BLaER1 treated with 17β-estradiol and CSF1 and Interleukin-3, amounts not matched to agents 10 nM and 100 nM (cell line): ENCODE data around the gene LPCAT3.

ENCODE experiments used
- H3K27ac ChIP-seq, 11 experiments: shearing (Covaris generic); formaldehyde crosslinking; 2 replicates each; pipeline ENCODE4 v1.8.1; 2022
- H3K27me3 ChIP-seq, 11 experiments: shearing (Covaris generic); formaldehyde crosslinking; 2 replicates each; pipeline ENCODE4 v1.8.1; 2022
- H3K36me3 ChIP-seq, 11 experiments: shearing (Covaris generic); formaldehyde crosslinking; 2 replicates each; pipeline ENCODE4 v1.8.1; 2022
- H3K4me1 ChIP-seq, 10 experiments: shearing (Covaris generic); formaldehyde crosslinking; 2 replicates each; pipeline ENCODE4 v1.8.1; 2022
- H3K4me2 ChIP-seq, 11 experiments: shearing (Covaris generic); formaldehyde crosslinking; 2 replicates each; pipeline ENCODE4 v1.8.1; 2022
- H3K4me3 ChIP-seq, 10 experiments: shearing (Covaris generic); formaldehyde crosslinking; 2 replicates each; pipeline ENCODE4 v1.8.1; 2022
- H3K9ac ChIP-seq, 11 experiments: shearing (Covaris generic); formaldehyde crosslinking; 2 replicates each; pipeline ENCODE4 v1.8.1; 2022
- H3K9me3 ChIP-seq, 11 experiments: shearing (Covaris generic); formaldehyde crosslinking; replicated peaks in 1 of 11; 2 replicates each; pipeline ENCODE4 v1.8.1; 2022
- H4K20me1 ChIP-seq, 11 experiments: shearing (Covaris generic); formaldehyde crosslinking; 2 replicates each; pipeline ENCODE4 v1.8.1; 2022
- Cebpa-rat ChIP-seq, 11 experiments: shearing (Covaris generic); IDR thresholded peaks; 2 replicates each; pipeline ENCODE4 v1.8.1; 2022

LPCAT3 gene

DNA sequence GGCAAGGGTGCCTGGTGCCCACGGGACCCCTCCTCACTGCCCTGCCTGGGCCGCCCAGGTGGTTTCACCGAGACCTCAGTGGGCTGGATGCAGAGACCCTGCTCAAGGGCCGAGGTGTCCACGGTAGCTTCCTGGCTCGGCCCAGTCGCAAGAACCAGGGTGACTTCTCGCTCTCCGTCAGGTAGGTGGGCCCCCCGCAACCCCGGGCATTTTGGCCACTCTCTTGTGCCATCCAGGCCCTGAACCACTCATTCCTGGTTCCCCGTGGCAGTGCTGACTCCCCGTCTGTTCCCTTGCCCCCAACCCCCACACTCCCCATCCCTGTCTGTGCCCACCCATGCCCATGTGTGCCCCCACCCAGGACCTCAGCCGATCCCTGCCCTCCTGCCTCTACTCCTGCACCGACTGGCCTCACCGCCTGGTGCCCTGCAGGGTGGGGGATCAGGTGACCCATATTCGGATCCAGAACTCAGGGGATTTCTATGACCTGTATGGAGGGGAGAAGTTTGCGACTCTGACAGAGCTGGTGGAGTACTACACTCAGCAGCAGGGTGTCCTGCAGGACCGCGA, 66.6 kb downstream of the LPCAT3 start:
- peaks cover 0 to 35% (median 11%) of the 10 kb centered on the region in 11 experiments; a peak in 12 of 22 replicates for H4K20me1 ChIP-seq
- H3K36me3 ChIP-seq = peaks cover 0 to 40% (median 21%) of the 10 kb centered on the region in 11 experiments; a peak in 17 of 22 replicates
- peaks cover 64 to 97% (median 83%) of the 10 kb centered on the region in 10 experiments for H3K4me1 ChIP-seq
- H3K27me3 ChIP-seq = no peaks in the 10 kb centered on the region
- peak overlapping the region; percentile 92 to 100 (median 99) for H3K4me2 ChIP-seq
- no peaks in the 10 kb centered on the region for H3K9me3 ChIP-seq
- peak overlapping the region; percentile 82 to 95 (median 93) for H3K27ac ChIP-seq
- peak overlapping the region; percentile 78 to 99 (median 86) for H3K4me3 ChIP-seq
- no peak for TF ChIP-seq Cebpa-rat (IDR thresholded peaks at IDR 0.05)
- peak overlapping the region; percentile 88 to 95 (median 92) for H3K9ac ChIP-seq

DNA sequence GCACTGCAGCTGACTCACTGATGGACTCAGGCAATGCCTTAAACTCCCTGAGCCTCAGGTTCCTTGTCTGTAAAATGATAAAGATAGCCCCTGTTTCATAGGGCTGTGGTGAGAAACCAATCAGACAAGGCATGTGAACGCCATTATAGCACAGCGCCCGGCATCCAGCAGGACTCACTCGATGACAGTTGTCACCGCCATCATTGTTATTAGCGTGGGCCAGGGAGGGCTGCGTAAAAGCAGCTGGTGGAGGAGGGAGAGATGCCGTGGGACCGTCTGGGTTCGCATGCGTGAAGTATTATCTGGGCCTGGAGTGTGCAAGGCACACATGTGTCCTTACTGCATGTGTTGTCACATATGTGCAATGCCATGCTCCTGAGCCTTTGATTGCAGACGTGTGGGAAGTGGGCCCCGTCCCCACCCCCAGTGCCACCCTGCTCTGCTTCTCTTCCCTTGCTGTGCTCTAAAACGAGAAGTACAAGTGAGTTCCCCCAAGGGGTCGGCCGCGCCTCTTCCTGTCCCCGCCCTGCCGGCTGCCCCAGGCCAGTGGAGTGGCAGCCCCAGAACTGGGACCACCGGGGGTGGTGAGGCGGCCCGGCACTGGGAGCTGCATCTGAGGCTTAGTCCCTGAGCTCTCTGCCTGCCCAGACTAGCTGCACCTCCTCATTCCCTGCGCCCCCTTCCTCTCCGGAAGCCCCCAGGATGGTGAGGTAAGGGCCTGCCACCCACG, 67.3 kb downstream of the LPCAT3 start, which contains the start of gene PTPN6:
PTPN6 (plus strand) TSS at position 546 of the 730 bp plus-strand sequence; CDS start at position 703, 157 bp downstream.
- peak within 1 kb of the TSS; percentile 88 to 95 (median 92) for H3K9ac ChIP-seq
- H3K27ac ChIP-seq = peak within 1 kb of the TSS; percentile 82 to 95 (median 93)
- H3K4me3 ChIP-seq = peak within 1 kb of the TSS; percentile 78 to 99 (median 86)
- H3K9me3 ChIP-seq = no peaks in the 10 kb centered on the region
- H3K4me1 ChIP-seq = peaks cover 64 to 97% (median 83%) of the 10 kb centered on the region in 10 experiments
- H3K36me3 ChIP-seq = peaks cover 0 to 33% (median 14%) of the 10 kb centered on the region in 11 experiments; a peak in 16 of 22 replicates
- no peaks in the 10 kb centered on the region for H3K27me3 ChIP-seq
- H4K20me1 ChIP-seq = peaks cover 0 to 28% (median 5%) of the 10 kb centered on the region in 11 experiments; a peak in 12 of 22 replicates
- peak in 6 of 11 experiments; percentile 20 to 82 (median 46); a peak in 6 of 22 replicates for TF ChIP-seq Cebpa-rat (IDR thresholded peaks at IDR 0.05)
- H3K4me2 ChIP-seq = peak within 1 kb of the TSS; percentile 92 to 100 (median 99)

DNA sequence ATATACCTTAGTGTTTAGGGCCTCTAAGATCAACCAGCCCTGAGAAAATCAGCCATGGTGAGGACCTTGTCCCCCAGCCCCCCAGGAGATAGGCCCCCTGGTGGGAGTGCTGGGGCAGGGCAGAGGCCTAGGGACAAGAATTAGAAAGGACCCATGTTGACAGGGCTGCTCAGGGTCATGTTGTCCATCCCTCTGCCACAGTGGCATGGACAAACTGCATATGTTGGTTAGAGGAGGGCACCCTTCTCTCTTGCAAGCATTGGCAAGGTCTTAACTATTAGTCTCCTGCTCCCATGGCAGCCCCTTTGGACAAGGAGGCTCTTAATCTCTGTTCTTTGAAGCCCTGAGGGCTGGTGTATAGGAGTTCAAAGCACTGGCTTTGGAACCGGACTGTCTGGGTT, 67.9 kb downstream of the LPCAT3 start:
- Histone ChIP-seq H3K4me2 (peak overlapping the region; percentile 92 to 100 (median 99)), H3K9ac (peak overlapping the region; percentile 88 to 95 (median 92); a peak in 19 of 22 replicates), H3K9me3 (no peaks in the 10 kb centered on the region), H3K4me3 (peak overlapping the region; percentile 78 to 99 (median 86); a peak in 17 of 20 replicates), H4K20me1 (peaks cover 0 to 22% (median 5%) of the 10 kb centered on the region in 11 experiments; a peak in 10 of 22 replicates), H3K27ac (peak overlapping the region; percentile 82 to 95 (median 93); a peak in 20 of 22 replicates), H3K27me3 (no peaks in the 10 kb centered on the region), H3K36me3 (peaks cover 0 to 27% (median 9%) of the 10 kb centered on the region in 11 experiments; a peak in 12 of 22 replicates), H3K4me1 (peaks cover 64 to 97% (median 83%) of the 10 kb centered on the region in 10 experiments)
- TF ChIP-seq Cebpa-rat (IDR thresholded peaks at IDR 0.05) = no peak

DNA sequence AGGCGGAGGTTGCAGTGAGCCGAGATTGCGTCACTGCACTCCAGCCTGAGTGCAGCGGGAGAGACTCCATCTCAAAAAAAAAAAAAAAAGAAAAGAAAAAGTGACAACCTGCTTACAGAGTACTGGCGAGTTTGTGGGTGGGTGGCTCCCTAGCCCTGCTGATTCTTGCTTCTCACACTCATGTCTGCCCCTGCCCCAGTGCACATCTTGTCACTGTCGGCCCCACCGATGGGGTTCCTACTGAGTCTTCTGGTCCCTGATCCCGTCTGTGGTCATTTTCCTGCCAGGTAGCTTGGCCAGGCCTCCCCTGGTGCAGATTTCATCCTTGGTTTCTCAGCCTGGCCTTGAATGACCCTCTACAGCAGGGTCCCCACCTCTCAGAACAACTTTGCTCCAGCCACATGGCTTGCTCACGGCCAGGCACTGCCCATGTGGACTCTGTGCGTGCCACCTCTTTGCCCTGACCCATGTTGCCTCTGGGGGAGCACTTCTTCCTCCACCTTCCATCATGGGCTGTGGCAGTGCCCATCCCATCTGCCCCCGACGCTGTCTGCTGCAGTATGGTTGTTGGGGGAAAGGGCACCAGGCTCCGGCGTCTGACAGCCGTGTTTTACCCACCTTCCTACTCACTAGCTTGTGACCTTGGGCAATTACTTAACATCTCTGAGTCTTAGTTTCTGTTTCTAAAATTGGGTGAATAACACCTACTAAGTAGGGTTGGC, 69.2 kb downstream of the LPCAT3 start:
- H3K36me3 ChIP-seq = peaks cover 0 to 15% (median 0%) of the 10 kb centered on the region in 11 experiments; a peak in 5 of 22 replicates
- H3K4me3 ChIP-seq = no peak overlapping the region
- peaks cover 0 to 9% (median 0%) of the 10 kb centered on the region in 11 experiments; a peak in 2 of 22 replicates for H4K20me1 ChIP-seq
- no peaks in the 10 kb centered on the region for H3K27me3 ChIP-seq
- peak overlapping the region in 6 of 11 experiments; percentile 7 to 43 (median 15); a peak in 5 of 22 replicates for H3K9ac ChIP-seq
- H3K27ac ChIP-seq = peak overlapping the region in 8 of 11 experiments; percentile 8 to 93 (median 26); a peak in 8 of 22 replicates
- H3K9me3 ChIP-seq = no peaks in the 10 kb centered on the region
- peak overlapping the region; percentile 45 to 99 (median 67) for H3K4me2 ChIP-seq
- peak in 2 of 11 experiments; percentile 38 to 56; a peak in 1 of 22 replicates for TF ChIP-seq Cebpa-rat (IDR thresholded peaks at IDR 0.05)
- peaks cover 58 to 91% (median 76%) of the 10 kb centered on the region in 10 experiments for H3K4me1 ChIP-seq

DNA sequence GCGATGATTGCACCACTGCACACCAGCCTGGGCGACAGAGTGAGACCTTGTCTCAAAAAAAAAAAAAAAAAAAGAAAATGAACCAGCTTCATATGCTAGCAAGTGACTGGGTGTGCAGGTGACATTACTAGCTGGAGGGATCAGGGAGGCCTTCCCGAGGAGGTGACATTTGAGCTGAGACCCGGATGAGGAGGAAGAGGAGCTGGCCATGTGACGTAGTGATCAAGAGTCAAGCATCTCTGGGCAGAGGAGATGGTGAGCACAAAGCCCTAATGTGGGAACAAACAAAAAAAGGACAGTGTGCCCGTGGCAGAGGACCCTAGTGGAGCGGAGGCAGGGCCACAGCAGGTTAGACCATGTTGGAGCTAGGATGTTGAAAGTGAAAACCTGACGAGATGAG, 70.7 kb downstream of the LPCAT3 start:
- Histone ChIP-seq H3K4me2 (peak overlapping the region in 6 of 11 experiments; percentile 5 to 99 (median 98); a peak in 3 of 22 replicates), H3K27ac (no peak overlapping the region; a peak in 1 of 22 replicates)
- no peak for TF ChIP-seq Cebpa-rat (IDR thresholded peaks at IDR 0.05)

DNA sequence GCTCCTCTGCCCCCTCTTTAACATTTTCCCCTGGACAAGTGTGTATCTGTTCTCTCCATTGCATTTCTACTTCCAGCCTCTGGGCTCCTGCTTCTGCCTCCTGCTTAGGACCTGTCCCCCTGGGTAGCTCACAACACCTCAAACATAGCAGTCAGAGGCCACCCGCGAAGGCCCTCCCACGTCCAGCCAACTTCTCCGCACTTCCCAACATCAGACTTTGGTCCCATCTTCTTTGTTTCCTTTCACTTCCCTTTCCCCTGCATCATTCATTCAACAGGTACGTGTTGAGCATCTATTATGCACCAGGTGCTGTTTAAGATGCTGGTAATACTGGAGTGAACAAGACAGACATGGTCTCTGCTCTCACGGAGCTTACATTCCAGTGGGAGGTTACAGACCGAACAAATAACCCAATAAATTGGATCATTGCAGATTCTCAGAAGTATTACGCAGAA, 71.3 kb downstream of the LPCAT3 start:
- H4K20me1 ChIP-seq = no peaks in the 10 kb centered on the region

More for the DNA sequence above, 70.7 kb downstream of the LPCAT3 start:
- Histone ChIP-seq H3K4me3 (no peak overlapping the region), H3K9ac (no peak overlapping the region), H3K36me3 (peaks cover 0 to 9% (median 0%) of the 10 kb centered on the region in 11 experiments; a peak in 6 of 22 replicates), H3K9me3 (no peaks in the 10 kb centered on the region), H4K20me1 (no peaks in the 10 kb centered on the region), H3K27me3 (no peaks in the 10 kb centered on the region), H3K4me1 (peaks cover 64 to 92% (median 72%) of the 10 kb centered on the region in 10 experiments)

DNA sequence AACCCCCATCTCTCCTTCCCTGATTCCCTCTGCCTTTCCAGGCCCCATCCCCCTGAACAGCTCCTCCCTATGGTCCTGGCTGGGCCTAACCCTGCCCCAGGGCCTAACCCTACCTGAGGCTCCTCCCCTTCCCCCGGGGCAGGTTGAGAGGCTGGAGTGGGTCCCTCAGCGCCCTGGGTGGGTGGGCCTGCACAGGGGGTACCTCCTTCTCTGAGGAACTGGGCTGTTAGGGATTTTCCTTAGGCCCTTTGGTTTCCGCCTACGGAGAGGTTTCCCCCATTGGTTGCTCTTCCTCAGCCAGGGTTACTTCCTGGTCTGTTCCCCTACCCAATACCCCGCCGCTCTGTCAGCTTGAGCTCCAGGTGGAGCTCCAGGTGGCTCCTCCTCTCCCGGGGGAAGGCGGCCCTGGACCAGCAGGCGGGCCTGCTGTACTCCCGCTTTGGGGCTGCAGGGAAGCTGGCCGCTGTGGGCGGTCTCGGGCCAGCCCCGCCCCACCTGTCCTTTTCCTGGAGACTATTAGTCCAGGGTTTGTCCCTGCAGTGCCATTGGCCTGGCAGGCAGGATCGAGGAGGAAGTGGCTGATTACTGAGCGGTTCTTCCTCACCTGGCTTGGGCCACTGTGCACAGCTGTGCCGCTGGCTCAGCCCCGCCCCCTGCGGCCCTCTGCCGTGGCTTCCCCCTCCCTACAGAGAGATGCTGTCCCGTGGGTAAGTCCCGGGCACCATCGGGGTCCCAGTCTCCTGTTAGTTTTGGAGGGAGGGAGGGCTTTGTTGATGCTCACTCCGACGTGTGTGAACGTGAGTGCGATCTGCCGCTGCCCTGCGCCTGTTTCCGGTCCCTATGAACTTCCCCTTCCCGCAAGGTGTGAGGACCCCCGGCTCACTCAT, 72.0 kb downstream of the LPCAT3 start:
- Histone ChIP-seq H4K20me1 (no peaks in the 10 kb centered on the region), H3K27me3 (no peaks in the 10 kb centered on the region), H3K4me3 (peak overlapping the region; percentile 31 to 79 (median 73)), H3K27ac (peak overlapping the region; percentile 44 to 96 (median 91); a peak in 21 of 22 replicates), H3K4me2 (peak overlapping the region; percentile 87 to 100 (median 97)), H3K36me3 (peaks cover 5 to 14% (median 5%) of the 10 kb centered on the region in 11 experiments; a peak in 18 of 22 replicates), H3K9ac (peak overlapping the region; percentile 58 to 98 (median 89); a peak in 21 of 22 replicates), H3K9me3 (no peaks in the 10 kb centered on the region), H3K4me1 (peaks cover 69 to 90% (median 79%) of the 10 kb centered on the region in 10 experiments)
- TF ChIP-seq Cebpa-rat (IDR thresholded peaks at IDR 0.05) = no peak

More for the DNA sequence above, 71.3 kb downstream of the LPCAT3 start:
- peak overlapping the region in 10 of 11 experiments; percentile 77 to 98 (median 90); a peak in 19 of 22 replicates for H3K9ac ChIP-seq
- H3K4me2 ChIP-seq = peak overlapping the region; percentile 87 to 100 (median 97)
- TF ChIP-seq Cebpa-rat (IDR thresholded peaks at IDR 0.05) = no peak
- no peaks in the 10 kb centered on the region for H3K9me3 ChIP-seq
- H3K27me3 ChIP-seq = no peaks in the 10 kb centered on the region
- peak overlapping the region in 10 of 11 experiments; percentile 56 to 96 (median 92); a peak in 16 of 22 replicates for H3K27ac ChIP-seq
- H3K4me1 ChIP-seq = peaks cover 68 to 92% (median 76%) of the 10 kb centered on the region in 10 experiments
- peak overlapping the region; percentile 31 to 79 (median 73) for H3K4me3 ChIP-seq
- H3K36me3 ChIP-seq = peaks cover 0 to 7% (median 0%) of the 10 kb centered on the region in 11 experiments; a peak in 8 of 22 replicates
